ENCODE data around the gene ACSL1. TPM values are rescaled to one million over a fixed set of nuclear protein-coding genes. Genes with fewer than 3 reads are reported as not detected.
"Not testable (repeated sequence)": the region's sequence is repeated elsewhere in the genome, so short reads cannot be mapped to it uniquely, and the experiment has no call there.

ACSL1 gene
- total RNA-seq, 1 donor from 2014 or later: 236 TPM

DNA sequence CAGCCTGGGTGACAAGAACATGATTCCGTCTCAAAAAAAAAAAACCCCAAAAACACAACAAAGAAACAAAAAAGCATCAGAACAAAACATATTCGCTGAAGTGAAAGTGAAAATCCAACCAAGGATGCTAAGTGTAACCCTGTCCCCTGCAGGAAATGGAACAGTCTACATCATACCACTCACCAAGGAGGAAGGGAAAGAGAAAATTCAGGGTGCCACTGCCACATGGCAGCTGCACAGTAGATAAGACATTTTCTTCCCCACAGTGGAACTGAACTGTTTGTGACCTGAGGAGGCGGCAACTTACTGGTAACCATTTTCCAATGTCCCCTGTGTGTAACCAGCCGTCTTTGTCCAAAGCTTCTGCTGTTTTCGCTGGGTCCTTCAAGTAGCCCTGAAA, 63.7 kb downstream of the ACSL1 start:
- no peak for DNase-seq (ENCODE audit: low read depth)

DNA sequence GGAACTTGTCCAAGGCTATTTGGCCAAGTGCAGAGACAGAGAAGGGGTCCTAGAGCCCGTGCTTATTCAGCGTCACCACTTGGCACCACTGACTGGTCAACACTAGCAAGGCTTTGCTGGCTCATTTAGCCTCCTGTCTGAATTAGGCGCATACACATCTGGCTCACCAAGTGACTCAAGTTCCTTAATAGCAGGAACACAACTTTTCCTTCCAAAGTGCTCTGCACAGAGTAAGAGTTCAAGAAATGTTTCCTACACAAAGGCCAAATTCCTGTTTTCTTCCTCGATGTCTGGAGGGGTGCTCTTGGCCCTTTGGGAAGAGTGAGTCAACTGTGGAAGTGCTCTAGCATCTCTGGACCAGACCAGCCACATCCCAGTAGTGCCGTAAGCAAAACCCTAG, 65.1 kb downstream of the ACSL1 start:
- DNase-seq (ENCODE audit: low read depth): no peak

DNA sequence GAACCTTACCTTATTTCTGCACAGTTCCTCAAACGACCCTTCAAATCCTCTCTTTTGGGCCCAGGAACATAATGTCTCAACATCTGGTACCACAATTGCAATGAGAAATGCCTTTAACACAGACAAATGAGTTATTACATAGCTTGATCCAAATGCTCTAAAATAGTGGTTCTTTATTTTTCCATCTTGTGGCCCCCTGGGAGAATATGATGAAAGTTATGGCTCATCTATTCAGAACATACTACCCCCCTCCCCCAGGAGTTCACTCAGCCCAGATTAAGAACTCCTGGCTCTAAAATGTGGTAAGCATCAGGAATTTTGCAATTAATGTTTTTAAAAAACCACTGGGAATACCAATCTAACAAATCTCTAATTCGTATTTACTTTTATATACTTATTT, 68.0 kb downstream of the ACSL1 start:
- peak; percentile 13 for DNase-seq (ENCODE audit: low read depth)

DNA sequence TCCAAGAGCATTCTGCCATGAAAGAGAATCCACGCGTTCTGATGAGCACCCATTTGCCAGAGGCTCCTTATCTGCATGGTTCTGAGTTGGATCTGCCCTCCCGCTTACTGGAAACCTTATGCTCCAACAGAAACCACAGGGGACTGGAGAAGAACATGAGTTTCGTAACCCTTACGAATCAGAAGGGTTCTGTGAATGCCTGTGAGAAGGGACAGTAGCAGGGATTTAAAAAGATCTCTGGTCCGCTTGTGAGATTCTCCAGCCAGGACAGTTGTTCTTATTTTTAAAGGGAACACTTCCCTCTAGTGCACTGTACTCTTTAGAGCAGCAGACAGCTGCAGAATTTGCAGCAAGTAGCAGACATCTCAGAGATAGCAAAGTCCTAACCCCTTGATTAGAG, 69.4 kb downstream of the ACSL1 start:
- DNase-seq (ENCODE audit: low read depth): peak; percentile 93

DNA sequence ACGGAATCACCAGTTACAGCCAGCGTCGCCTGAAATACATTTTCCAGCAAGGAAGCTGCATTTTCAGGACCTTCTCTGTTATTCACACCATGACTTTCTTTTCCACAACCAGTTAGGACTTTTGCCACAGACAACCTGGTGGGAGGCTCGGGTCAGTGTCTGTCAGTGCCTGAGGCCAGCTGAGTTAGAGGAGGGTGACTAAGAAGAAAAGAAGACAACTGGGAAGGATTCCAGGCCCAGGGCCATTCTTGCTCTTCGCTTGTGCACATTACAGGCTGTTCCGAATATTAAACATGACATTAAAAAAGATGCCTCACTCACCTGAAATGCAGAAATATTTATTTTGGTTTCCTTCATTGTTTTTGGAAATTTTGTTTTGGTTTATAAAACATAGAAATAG, 70.5 kb downstream of the ACSL1 start:
- peak; percentile 94 for DNase-seq (ENCODE audit: low read depth)

DNA sequence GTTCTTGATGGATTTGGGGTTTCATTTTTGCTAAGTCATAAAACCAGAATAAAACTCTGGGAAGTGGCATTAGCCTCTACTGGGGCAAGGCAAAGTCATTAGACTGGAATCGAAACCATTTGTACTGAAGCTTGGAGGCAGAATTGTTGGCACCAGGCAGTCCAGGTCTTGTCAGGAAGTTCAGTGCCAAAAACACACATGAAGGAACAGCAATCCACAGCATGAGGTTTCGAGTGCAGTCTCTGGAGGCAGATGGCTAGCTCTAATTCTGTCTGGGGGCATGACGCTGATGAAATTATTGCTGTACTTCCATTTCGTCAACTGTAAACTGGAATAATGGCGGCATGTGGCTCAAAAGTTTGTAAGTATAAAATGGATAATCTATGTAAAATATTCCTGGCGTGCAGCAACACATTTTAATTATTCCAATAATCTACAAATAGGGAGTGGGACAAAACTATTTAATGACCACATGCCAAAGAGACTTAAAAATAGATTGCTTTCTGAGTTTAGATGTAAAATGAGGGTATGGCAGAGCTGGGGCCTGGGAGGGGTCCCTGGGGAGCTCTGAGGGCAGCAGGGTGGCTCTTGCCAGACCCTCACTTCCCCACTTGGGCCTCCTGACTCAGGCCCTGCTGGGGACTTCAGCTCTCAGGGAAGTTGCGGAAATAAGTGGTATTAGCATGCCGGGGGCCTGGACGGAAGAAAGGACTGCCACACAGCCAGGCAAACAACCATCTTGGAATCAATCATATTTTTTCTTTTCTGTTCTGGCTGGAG, 73.1 kb downstream of the ACSL1 start:
- peak; percentile 87 for DNase-seq (ENCODE audit: low read depth)

DNA sequence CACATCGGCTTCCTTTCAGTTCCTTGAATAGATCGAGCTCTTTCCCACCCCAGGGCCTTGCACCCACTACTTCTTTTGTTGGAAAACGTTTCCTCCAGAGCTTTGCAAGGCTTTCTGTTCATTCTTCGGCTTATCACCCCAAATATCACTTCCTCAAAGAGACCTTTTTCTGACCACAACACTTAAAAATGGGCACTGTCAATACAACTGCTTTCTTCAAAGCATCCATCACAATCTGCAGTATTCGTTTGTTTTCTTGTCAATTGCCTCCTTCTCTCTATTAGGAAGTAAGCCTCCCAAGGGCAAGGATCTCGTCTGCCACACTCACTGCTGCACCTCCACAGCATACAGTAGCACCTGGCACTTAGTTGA, 74.2 kb downstream of the ACSL1 start:
- DNase-seq (ENCODE audit: low read depth): no peak

DNA sequence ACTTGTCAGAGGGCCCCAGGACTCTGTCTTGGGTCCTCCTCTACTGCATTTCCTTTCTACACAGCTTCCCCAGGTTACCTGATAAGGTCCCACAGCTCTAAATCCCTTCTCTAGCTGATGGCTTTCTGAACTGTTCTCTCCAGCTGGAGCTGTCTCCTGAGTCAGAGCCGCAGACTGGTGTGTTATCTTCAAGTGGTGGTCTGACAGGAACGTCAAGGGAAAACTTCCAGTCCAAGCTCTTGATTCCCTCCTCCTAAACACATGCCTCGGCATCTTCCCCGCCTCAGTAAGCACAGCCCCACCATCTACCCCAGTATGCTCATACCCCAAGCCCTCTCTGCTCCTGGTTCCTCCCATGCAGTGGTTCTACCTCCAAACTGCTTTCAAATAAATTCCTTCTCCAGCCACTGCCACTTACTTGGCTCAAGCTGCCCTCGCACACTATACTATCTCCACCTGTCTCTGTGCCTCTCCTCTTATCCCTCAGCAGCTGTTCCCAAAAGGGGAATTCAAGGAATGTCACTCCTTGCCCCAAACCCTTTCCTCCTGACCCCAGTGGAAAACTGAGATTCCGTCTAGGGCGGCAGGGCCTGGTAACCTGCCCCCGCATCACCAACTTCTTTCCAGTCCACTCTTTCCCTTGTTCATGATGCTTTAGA, 74.7 kb downstream of the ACSL1 start:
- DNase-seq (ENCODE audit: low read depth): peak; percentile 98

DNA sequence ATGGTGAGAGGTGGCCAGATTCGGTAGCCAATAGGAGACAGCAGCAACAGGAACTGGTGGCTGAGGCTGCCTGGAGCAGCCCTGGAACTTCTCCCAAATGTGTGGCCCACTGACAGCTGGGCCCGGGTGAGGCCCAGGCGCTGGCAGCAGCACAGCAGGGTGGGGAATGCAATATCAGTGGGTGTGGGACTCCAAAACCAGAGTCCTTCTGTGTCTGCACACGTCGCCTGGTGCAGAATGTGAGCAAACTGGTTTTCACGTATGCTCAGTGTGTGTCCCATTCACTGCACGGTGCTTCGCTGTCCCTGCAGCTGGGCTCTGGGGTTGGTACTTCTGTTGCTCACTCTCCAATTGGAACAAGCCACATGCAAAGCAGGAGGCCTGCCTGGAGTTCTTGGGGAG, 77.5 kb downstream of the ACSL1 start:
- peak; percentile 97 for DNase-seq (ENCODE audit: low read depth)

DNA sequence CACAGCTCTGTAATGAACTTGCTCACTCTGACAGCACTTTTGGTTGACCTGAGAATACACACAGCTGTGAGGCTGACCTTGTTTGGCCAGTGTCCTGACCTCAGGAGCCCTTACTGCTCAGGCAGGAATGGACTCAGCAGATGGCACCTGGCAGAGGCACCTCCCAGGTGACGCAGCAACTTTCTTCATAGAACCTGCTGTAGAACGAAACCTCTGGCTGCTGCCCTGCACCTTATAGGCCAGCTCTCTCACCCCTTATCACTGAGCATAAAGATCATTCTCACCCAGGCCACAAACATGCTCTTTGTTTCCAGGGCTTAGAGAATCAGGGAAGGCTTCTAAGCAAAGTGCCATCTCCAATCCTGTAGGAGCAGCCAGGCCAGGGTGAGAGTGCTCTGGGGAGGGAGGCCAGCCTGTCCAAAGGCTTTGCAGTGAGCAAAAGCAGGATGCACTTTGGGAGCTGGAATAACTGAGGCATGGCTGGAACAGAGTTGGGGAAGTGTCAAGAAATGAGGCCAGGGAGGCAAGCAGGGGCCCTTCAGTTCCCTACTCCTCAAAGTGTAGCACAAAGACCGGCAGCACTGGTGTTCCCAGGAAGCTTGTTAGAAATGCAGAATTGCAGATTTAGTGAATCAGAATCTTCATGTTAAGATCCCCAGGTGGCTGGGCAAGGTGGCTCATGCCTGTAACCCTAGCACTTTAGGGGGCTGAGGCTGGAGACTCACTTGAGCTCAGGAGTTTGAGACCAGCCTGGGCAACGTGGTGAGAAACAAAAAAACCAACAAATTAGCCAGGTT, 78.5 kb downstream of the ACSL1 start:
- peak; percentile 78 for DNase-seq (ENCODE audit: low read depth)

DNA sequence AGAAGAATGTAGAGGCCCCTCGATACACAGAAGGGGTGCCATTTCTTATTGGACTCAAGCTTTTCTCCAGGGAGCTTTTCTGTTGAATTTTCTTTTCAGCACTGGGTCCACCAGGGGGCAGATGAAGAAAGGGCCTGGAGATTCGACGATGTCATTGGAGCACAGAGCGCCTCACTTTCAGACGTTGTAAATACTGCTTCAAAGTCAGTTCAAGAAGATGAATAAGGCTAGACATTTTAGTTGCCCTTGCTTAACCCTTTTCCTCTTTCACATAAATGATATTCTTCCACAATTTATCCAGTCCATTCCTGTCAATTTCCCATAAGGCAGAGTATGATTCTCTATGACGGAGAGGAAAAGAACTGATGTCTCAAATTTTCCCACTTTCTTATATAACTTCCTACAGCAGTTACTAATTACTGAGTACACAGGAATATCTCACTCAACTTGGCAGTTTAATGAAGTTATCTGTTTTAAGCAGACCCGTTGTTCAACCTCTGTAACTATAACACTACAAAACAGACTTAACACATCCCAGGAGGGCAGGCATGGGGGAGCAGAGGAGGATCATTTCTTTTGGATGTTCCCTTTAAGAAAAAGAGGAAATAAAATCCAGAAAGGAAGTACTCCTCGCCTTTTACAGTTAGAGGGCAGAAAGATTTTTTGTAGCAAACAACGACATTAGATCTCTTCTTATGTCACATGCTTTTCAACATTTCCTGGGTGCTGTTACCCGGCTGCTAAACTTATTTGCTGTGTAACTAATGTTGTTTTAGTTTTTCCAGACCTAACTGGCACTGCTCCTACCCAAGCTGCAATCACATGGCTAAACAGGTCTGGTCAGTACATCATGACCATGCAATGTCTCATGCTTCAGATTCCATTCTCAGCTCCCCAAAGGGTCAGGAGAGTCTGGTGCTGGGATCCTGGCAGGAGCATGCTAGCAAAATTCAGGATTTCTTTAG, 79.7 kb downstream of the ACSL1 start:
- DNase-seq (ENCODE audit: low read depth): peak; percentile 93

DNA sequence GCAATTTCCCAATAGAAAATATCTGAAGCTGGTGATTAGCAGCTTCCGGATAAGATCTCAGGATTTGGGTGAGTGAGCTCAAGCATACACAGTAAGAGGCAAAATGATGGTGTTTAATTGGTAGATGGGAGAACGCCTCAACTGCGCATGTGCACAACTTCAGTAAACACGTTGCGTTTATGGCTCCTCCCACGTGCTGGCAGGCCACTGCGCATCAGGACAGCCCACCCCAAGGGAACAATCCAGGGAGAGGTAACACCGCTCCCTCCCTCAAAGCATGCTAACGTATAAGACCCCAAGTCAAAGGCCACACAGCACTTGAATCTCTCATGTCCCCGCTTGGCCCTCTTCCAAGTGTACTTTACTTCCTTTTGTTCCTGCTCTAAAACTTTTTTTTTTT, 81.5 kb downstream of the ACSL1 start:
- DNase-seq (ENCODE audit: low read depth): no peak

DNA sequence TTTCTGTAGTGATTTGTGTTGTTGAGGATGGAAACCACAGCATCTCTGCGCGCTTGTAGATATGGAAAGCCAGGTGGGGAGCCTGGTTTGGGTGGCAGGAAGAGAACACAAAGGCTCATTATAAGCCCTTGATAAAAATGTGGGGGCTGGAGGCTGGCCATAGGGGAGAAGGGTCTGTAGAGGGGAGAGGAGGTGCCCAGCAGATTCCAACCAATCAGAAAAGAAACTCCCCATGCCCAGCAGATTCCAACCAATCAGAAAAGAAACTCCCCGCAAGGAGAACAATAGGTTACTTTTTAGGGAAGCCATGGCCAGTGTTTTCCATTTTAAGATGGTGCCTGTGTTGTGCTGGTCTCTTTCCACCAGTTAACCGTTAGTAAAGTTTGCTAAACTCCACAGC, 82.1 kb downstream of the ACSL1 start:
- peak; percentile 17 for DNase-seq (ENCODE audit: low read depth)

DNA sequence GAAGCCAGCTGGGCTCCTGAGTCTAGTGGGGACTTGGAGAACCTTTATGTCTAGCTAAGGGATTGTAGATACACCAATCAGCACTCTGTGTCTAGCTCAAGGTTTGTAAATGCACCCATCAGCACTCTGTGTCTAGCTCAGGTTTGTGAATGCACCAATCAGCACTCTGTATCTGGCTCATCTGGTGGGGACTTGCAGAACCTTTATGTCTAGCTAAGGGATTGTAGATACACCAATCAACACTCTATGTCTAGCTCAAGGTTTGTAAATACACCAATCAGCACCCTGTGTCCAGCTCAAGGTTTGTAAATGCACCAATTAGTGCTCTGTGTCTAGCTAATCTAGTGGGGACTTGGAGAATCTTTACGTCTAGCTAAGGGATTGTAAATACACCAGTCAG, 84.1 kb downstream of the ACSL1 start:
- DNase-seq (ENCODE audit: low read depth): not testable (repeated sequence)

DNA sequence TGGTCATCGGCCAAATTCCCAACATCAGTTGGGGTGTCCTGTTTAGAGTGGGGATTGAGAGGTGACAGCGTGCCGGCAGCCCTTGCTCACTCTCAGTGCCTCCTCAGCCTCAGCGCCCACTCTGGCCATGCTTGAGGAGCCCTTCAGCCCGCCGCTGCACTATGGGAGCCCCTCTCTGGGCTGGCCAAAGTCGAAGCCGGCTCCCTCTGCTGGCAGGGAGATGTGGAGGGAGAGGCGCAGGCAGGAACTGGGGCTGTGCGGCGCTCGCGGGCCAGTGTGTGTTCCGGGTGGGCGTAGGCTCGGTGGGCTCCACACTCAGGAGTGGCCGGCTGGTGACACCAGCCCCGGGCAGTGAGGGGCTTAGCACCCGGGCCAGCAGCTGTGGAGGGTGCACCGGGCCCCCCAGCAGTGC, 84.8 kb downstream of the ACSL1 start:
- DNase-seq (ENCODE audit: low read depth): no peak

DNA sequence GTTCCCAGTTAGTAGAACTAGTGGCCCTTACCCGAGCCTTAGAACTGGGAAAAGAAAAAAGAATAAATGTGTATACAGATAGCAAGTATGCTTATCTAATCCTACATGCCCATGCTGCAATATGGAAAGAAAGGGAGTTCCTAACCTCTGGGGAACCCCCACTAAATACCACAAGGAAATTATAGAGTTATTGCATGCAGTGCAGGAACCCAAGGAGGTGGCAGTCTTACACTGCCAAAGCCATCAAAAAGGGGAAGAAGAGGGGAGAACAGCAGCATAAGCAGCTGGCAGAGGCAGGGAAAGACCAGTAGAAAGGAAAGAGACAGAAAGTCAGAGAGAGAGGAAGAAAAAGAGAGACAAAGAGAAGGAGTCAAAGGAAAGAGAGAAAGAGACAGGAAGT, 86.2 kb downstream of the ACSL1 start:
- not testable (repeated sequence) for DNase-seq (ENCODE audit: low read depth)

DNA sequence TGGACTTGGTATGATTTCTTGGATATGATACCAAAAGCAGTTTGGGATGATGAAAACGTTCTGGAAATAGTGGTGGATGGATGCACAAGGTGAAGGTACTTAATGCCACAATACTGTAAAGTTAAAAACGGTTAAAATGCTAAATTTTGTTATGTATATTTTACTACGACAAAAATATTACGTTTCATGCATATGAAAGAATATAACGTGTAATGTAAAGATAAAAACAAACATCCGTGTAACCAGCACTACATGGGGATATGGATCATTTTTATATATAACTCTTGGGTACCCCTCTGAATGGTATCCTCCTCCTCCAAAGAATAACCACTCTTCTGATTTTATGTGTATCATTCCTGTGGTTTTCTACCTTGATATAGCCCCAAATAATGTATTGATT, 91.0 kb downstream of the ACSL1 start:
- DNase-seq (ENCODE audit: low read depth): no peak

DNA sequence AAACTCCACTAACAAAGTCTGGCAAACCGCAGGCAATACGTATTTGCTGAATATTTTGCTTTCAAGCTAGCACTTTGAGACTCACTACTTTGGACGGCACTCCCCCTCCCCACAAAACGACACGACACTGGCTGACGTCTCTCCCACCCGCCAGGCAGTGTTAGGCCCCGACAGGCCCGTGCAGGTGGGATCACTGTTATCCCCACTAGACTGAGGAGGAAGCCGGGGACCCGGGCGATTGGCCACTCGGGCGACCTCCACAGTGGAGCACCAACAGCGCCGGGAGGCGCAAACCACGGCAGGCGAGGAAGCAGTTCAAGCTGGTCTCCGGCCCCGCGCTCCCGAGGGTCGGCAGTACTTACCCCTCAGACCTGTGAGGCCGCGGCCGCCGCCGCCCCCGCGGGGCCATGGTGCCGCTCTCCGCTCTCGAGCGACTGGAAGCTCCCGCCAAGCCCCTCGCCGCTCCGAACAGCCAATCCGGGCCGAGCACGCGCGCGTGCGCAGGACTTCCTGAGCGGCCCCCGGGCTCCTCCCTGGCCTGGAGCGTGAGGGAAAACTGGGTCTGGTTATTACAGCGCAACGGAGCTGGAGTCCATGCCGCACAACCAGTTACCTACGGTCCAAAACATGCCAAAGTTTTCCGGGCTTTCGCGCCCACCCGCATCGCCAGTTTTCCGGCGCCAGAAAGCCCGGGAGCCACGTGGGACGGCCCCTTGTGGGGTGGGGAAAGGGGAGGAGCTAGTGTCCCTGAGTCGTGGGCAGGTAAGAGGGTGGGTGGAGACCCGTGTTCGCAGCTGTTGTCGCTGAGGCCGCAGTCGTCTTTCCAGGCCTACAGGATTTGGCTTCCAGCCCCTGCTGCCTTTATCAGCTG, 91.9 kb downstream of the ACSL1 start, which contains the start of gene CENPU:
Gene CENPU (minus strand): TSS at position 443 of the 871 bp plus-strand sequence. CDS start 34 bp downstream, at position 409.
- DNase-seq (ENCODE audit: low read depth): peak; percentile 100

DNA sequence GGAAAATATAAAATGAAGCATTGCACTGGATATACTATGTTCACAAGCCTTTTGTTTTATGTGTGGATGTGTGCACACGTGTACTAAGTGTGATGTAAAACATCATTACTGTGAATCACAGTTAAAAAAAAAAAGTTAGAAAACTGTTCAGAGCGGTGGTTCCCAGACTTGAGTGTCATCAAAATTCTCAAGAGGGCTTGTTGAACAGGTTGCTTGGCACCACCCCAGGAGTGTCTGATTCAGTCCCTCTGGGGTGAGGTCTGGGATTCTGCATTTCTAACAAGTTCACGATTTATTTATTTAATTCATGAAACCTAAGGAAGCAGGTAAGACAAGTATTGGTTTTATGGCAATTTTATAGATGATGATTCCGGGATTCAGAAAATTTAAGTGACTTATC, 93.6 kb downstream of the ACSL1 start:
- DNase-seq (ENCODE audit: low read depth): peak; percentile 58

DNA sequence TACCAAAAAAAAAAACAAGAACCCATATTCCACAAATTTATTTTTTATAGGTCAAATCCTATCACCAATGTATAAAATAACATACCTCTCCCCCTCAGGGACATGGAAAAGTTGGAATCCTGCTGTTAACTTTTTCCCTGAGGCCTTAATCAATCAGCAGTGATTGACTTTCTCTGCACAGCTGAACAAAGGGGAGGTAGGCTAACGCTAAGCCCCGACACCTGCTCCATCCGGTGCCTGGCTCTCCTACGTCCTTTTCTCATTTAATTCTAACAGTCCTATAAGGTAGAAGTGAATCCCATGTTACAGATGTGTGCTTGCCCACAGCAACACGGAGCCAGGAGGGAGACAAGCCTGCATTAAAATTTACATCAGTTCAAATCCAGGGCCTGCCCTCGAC, 94.7 kb downstream of the ACSL1 start:
- DNase-seq (ENCODE audit: low read depth): no peak
